EH (cell line): ENCODE data around the gene TMA7.
"Not testable (repeated sequence)": the region's sequence is repeated elsewhere in the genome, so short reads cannot be mapped to it uniquely, and the experiment has no call there.

Source experiments
- DNase-seq: peaks from one replicate; pipeline ENCODE4 v3.0.0-alpha.2; 2015; ENCODE audit warnings: low read depth

TMA7 gene

GRCh38 chr3:48468329-48468731 is 28.3 kb downstream of the TMA7 start:
- no peak for DNase-seq

DNA sequence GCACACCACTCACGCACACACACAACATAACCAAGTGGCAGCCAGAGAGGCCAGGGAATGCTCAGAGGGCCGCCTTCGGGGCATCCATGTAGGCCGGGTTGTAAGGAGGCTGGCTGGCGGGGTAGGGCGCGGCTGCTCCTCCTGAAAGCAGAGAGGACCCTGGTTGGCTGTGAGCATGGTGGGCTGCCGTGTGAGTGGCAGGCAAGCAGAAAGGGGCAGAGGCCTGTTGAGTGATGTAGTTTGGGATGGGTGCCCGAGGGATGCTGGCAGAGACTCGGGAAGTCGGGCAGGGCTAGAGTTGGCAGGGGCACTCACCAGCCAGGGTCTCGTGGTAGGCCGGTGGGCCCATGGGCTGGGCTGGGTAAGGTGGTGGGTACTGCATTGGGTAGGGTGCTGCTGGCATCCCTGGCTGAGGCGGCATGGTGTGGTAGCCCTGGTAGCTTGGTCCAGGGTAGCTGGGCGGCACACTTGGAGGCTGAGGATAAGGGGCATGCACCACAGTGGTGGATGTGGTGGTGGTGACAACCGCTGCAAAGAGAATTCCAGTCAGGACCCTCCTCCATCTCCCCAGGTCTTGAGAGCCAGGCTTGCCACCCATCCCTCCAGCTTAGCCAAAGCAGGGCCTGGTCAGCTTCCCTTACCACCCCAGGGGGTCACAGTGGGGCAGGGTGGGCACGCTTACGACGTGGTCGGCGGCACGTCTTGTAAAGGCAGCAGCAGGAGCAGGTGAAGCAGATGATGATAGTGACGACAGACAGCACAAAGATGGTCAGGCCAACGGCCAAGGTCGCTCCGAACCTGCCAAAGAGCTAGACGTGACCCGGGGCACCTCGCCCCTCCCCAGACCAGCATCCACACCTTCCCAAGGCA is 29.2 kb downstream of the TMA7 start:
- DNase-seq: no peak

- no peak for DNase-seq
These were observed 30.2 kb downstream of the TMA7 start for GRCh38 chr3:48470286-48470685.

DNA sequence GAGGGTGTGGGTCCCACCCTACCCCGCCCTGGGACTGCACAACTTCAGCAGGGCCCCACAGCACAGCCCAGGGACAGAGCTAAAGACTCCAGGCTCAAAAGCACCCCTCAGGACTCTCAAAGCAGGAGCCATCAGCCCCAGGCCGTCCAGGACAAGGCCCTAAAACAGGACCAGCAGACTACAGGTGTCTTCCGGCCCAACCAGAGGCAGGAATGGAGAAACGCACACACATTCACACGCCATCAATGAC is 32.5 kb downstream of the TMA7 start:
- DNase-seq: no peak

- DNase-seq: peak; percentile 94
These were observed 33.0 kb downstream of the TMA7 start for GRCh38 chr3:48472923-48473616.

- DNase-seq: no peak
These were observed 33.5 kb downstream of the TMA7 start for GRCh38 chr3:48473617-48473952.

DNA sequence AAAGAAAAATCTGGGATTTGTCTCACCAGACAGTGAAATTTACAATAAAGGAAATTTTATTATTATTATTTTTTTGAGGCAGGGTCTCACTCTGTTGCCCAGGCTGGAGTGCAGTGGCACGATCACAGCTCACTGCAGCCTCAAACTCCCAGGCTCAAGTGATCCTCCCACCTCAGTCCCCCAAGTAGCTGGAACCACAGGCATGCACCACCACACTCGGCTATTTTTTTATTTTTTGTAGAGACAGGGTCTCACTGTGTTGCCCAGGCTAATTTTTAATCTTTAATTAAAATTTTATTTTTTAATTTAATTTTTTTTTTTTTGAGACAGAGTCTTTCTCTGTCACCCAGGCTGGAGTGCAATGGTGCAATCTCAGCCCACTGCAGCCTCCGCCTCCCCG is 34.0 kb downstream of the TMA7 start:
- not testable (repeated sequence) for DNase-seq

- DNase-seq: no peak
These were observed 34.6 kb downstream of the TMA7 start for GRCh38 chr3:48474619-48475018.

DNA sequence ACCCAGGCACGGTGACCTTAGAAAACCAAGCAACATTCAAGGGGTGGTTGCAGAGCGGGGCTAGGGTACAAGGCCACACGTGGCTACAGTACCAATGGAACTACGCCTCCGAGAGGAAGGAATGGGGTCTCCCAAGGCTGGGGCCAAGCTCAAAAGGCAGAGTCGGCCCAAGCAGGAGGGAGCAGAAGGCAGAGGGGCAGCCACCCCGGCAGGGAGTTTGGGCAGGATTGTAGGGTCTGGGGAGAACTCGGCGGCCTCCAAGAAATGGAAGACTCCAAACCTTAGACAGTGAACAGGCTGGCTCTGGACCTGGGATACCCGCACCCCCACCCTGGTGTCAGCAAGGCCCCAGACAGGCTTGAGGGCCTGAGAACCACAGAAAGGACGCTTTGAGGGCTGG is 35.1 kb downstream of the TMA7 start:
- no peak for DNase-seq

GRCh38 chr3:48476426-48477053 is 36.5 kb downstream of the TMA7 start:
- no peak for DNase-seq

DNA sequence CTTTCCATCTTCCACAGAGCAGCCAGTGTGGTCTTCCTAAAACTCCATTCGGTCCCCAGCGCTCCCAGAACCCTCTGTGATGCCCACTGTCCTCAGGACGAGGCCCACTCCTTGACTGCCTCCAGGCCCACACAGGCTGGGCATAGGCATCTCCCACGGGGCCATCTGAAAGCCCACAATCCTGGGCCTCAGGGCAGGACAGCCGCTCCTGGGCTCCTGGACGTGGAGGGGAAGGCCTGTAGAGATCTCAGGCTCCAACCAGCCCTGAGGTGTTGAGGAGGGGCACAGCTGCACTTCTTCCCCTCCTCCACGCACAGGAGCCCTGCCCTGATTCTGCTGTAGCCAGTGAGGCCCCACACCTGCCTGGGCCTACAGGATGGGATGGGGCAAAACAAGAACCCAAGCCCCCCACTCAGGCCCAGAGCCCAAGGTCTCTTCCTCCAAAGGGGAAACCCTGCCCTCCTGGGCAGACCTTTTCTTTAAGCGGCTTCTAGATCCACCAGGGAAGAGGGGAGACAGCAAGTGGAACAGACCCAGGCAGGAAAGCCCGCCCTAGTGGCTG is 38.0 kb downstream of the TMA7 start:
- no peak for DNase-seq

- DNase-seq: no peak
These were observed 38.8 kb downstream of the TMA7 start for GRCh38 chr3:48478626-48479555.

GRCh38 chr3:48480891-48481290 is 40.8 kb downstream of the TMA7 start:
- DNase-seq: not testable (repeated sequence)

- DNase-seq: not testable (repeated sequence)
These were observed 42.8 kb downstream of the TMA7 start for GRCh38 chr3:48482822-48483221.

GRCh38 chr3:48486952-48487351 is 46.9 kb downstream of the TMA7 start:
- no peak for DNase-seq

DNA sequence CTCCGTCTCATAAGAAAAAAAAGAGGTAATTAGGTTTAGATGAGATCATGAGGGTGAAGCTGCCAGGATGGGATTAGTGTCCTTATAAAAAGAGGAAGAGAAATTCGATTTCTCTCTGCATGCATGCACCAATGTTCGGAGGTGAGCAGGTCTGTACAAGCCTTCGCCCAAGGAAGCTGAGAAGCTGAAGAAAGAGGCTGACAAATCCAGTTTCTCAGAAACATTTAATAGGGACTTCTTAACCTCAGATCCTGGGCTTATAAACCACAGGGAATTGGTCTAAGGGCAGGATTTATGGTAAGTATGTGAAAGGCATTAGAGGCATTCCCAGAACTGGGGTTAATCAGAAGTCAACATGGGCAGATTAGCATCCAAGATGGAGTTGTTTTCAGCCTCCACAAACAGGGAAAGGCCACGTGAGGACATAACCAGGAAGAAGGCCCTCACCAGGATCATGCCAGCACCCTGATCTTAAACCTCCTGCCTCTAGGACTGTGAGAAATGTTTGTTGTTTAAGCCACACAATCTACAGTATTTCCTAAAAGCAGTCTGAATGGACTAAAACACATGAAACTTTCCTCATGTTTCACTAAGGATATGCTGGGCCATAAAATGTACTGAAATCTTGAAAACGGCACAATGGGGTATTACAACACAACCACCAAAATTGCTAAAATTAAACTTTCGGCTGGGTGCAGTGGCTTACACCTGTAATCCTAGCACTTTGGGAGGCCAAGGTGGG is 52.6 kb downstream of the TMA7 start:
- peak; percentile 79 for DNase-seq

- DNase-seq: no peak
These were observed 53.1 kb downstream of the TMA7 start for GRCh38 chr3:48493203-48493501.
